Measurements from ENCODE around the gene RAB35. TPM values are rescaled to one million over a fixed set of nuclear protein-coding genes. Genes with fewer than 3 reads are reported as not detected.

Gene RAB35
- total and polyA plus RNA-seq, 7 donors, result 18.9 to 38.7 (median 32.9) TPM

- Histone ChIP-seq H3K27me3 (ENCODE audit: insufficient read depth in 3 of 3, low read length in 2 of 3) (no peaks in the 10 kb centered on the region), H3K9me3 (no peaks in the 10 kb centered on the region), H3K4me3 (peak overlapping the region; percentile 77), H3K27ac (peak overlapping the region; percentile 87), H3K4me1 (peaks cover 34% of the 10 kb centered on the region), H3K36me3 (ENCODE audit: insufficient read depth in 1 of 2, low read depth in 1 of 2) (peaks cover 0 to 14% of the 10 kb centered on the region in 2 donors)
- peak in 1 of 2 donors; percentile 75 for DNase-seq
- no peak for TF ChIP-seq CTCF (IDR thresholded peaks at IDR 0.05)
- peak in 2 of 4 donors; percentile 1 to 6 for ATAC-seq
- WGBS, 3 donors, result 13 to 17% (median 14%) methylated on average over 26 to 31 of the region's 31 CpGs
- intact Hi-C loops (cut with DNase I), result loop anchor here in 1 of 2 donors (10.0 kb wide), 1 partner anchor 149 kb away; the partner anchor contains the start of gene PXN
Measured at GRCh38 chr12:120115692-120116440, 687 bp downstream of the RAB35 start.

DNA sequence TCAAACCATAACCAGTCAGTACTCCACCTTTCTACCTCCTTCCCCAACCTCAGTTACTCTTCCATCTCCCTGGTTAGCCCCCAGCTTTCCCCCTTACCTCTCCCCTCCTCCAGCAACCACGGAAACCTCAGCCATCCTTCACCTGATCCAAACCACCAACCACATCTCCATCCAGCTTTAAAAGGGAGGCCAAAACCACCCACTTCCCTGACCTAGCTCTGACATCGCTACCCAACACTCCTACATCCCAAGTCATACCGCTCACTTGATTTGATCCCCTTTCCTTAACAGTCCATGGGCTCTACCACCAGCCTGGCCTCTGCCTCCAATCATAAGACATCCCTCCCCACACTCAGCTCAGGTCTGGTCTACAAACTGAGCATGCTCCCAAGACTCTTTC, 1.5 kb downstream of the RAB35 start:
- ATAC-seq (no peak), DNase-seq (no peak)
- H3K27me3 ChIP-seq (ENCODE audit: insufficient read depth in 3 of 3, low read length in 2 of 3), result no peaks in the 10 kb centered on the region
- no peak overlapping the region for H3K27ac ChIP-seq
- TF ChIP-seq CTCF (IDR thresholded peaks at IDR 0.05), result no peak
- peak overlapping the region; percentile 77 for H3K4me3 ChIP-seq
- H3K9me3 ChIP-seq, result no peaks in the 10 kb centered on the region
- 77 to 85% (median 79%) methylated on average over 3 of the region's 3 CpGs for WGBS, 3 donors
- intact Hi-C loops (cut with DNase I), result loop anchor here in 1 of 2 donors (10.0 kb wide), 1 partner anchor 150 kb away; the partner anchor contains the start of gene PXN
- peaks cover 0 to 14% of the 10 kb centered on the region in 2 donors for H3K36me3 ChIP-seq (ENCODE audit: insufficient read depth in 1 of 2, low read depth in 1 of 2)
- peaks cover 39% of the 10 kb centered on the region for H3K4me1 ChIP-seq

DNA sequence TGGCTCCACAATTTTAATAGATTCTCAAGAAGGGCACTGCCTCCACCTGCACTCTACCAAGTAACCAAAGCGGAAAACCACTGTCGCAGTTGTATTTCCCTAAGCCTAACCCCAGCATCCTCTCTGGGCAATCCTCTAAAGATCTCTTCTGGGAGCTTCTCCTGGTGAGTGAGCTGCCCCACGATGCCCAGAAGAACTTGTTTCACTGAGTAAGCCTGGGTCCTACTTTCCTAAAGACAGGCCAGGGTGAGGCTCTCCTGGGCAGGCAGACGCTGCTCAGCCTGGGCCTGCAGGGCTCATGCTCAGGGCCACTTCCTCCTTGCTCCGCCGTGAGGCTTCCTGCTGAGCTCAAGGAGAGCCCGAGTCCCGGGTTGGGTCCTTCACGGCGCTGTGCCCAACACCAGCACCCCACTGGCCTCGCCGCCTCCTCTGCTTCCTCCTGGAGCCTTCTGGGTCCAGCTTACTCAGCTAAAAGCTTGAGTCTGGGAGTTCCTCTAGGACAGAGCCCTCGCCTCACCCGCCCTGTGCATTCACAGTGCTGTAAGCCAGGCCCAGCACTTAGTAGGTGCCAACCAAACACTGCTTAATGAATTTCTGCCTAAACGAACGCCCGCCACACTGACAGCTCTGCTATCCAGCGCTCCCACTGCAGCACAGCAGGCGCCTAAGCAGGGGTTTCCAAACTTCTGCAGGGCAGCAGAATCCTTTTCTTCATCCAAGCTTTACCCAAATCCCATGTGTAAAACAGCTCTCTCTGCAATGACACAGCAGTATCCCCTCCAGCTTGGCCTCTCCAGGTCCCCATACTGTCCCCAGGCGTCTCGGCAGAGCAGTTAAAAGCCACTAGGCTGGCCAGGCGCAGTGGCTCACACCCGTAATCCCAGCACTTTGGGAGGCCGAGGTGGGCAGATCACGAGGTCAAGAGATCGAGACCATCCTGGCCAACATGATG, 5.7 kb downstream of the RAB35 start:
- H3K4me3 ChIP-seq, result no peak overlapping the region
- WGBS, 3 donors, result 69 to 72% (median 71%) methylated on average over 26 of the region's 26 CpGs
- intact Hi-C loops (cut with DNase I), result loop anchor here in 1 of 2 donors (10.0 kb wide), 1 partner anchor 154 kb away; the partner anchor contains the start of gene PXN
- no peak overlapping the region for H3K27ac ChIP-seq
- H3K9me3 ChIP-seq, result no peaks in the 10 kb centered on the region
- ATAC-seq, result peak; percentile 12 to 34 (median 30)
- DNase-seq, result peak; percentile 68 to 81
- no peaks in the 10 kb centered on the region for H3K27me3 ChIP-seq (ENCODE audit: insufficient read depth in 3 of 3, low read length in 2 of 3)
- H3K36me3 ChIP-seq (ENCODE audit: insufficient read depth in 1 of 2, low read depth in 1 of 2), result peaks cover 0 to 28% of the 10 kb centered on the region in 2 donors
- no peak for TF ChIP-seq CTCF (IDR thresholded peaks at IDR 0.05)
- peaks cover 32% of the 10 kb centered on the region for H3K4me1 ChIP-seq

- H3K27me3 ChIP-seq (ENCODE audit: insufficient read depth in 3 of 3, low read length in 2 of 3), result no peaks in the 10 kb centered on the region
- no peak overlapping the region for H3K4me3 ChIP-seq
- WGBS, 3 donors, result 77 to 86% (median 81%) methylated on average over 10 of the region's 10 CpGs
- peaks cover 0 to 32% of the 10 kb centered on the region in 2 donors for H3K36me3 ChIP-seq (ENCODE audit: insufficient read depth in 1 of 2, low read depth in 1 of 2)
- H3K9me3 ChIP-seq, result no peaks in the 10 kb centered on the region
- ATAC-seq (no peak), DNase-seq (no peak)
- no peak for TF ChIP-seq CTCF (IDR thresholded peaks at IDR 0.05)
- peaks cover 22% of the 10 kb centered on the region for H3K4me1 ChIP-seq
- intact Hi-C loops (cut with DNase I), result loop anchor here in 1 of 2 donors (10.0 kb wide), 1 partner anchor 155 kb away; the partner anchor contains the start of gene PXN
- no peak overlapping the region for H3K27ac ChIP-seq
Measured at GRCh38 chr12:120109570-120110267, 6.8 kb downstream of the RAB35 start.
